ENCODE measurements around the gene C5. TPM values are rescaled to one million over a fixed set of nuclear protein-coding genes. Genes with fewer than 3 reads are reported as not detected.

C5 gene
- total RNA-seq, 1 experiment from 2014 or later: 0.57 TPM

GRCh38 chr9:120914396-120914795, 135.7 kb downstream of the C5 start:
- Mint-ChIP-seq H3K27ac (no peak overlapping the region), H3K27me3 (ENCODE audit: low read depth) (no peaks in the 10 kb centered on the region; the same call in 1 of the 2 replicates), H3K4me3 (no peak overlapping the region), H3K36me3 (peaks cover 5% of the 10 kb centered on the region), H3K4me1 (peaks cover 32% of the 10 kb centered on the region), H3K9me3 (peaks cover 11% of the 10 kb centered on the region)
- CTCF ChIA-PET: interaction anchor here (2.3 kb wide), 1 partner anchor 45 kb away, joined by 7 read pairs; no protein-coding TSS in a partner anchor
- DNase-seq (ENCODE audit: low spot score): no peak
- no peak for TF ChIP-seq ATF1 (CRISPR knock-in tag; IDR thresholded peaks at IDR 0.05)
- TF ChIP-seq, protein P1, sequence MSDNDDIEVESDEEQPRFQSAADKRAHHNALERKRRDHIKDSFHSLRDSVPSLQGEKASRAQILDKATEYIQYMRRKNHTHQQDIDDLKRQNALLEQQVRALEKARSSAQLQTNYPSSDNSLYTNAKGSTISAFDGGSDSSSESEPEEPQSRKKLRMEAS (CRISPR knock-in tag; IDR thresholded peaks at IDR 0.05): no peak
- TF ChIP-seq ZNF317 (CRISPR knock-in tag; IDR thresholded peaks at IDR 0.05; ENCODE audit: borderline replicate concordance, low read depth): no peak
- no peak for TF ChIP-seq ATF6 (CRISPR knock-in tag; IDR thresholded peaks at IDR 0.05)
- no peak for TF ChIP-seq FOXP1 (CRISPR knock-in tag; IDR thresholded peaks at IDR 0.05; ENCODE audit: borderline replicate concordance)
- TF ChIP-seq AFF4 (CRISPR knock-in tag; IDR thresholded peaks at IDR 0.05; ENCODE audit: borderline replicate concordance): no peak
- TF ChIP-seq, protein P2, sequence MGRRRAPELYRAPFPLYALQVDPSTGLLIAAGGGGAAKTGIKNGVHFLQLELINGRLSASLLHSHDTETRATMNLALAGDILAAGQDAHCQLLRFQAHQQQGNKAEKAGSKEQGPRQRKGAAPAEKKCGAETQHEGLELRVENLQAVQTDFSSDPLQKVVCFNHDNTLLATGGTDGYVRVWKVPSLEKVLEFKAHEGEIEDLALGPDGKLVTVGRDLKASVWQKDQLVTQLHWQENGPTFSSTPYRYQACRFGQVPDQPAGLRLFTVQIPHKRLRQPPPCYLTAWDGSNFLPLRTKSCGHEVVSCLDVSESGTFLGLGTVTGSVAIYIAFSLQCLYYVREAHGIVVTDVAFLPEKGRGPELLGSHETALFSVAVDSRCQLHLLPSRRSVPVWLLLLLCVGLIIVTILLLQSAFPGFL (CRISPR knock-in tag; IDR thresholded peaks at IDR 0.05; ENCODE audit: borderline replicate concordance): no peak
- TF ChIP-seq GABPB1 (CRISPR knock-in tag; IDR thresholded peaks at IDR 0.05): no peak
- TF ChIP-seq JUN (CRISPR knock-in tag; IDR thresholded peaks at IDR 0.05): no peak
- no peak for TF ChIP-seq FOXK1 (CRISPR knock-in tag; IDR thresholded peaks at IDR 0.05)
- no peak for TF ChIP-seq SP1 (CRISPR knock-in tag; conservative IDR thresholded peaks at IDR 0.05)
- TF ChIP-seq, protein P3, sequence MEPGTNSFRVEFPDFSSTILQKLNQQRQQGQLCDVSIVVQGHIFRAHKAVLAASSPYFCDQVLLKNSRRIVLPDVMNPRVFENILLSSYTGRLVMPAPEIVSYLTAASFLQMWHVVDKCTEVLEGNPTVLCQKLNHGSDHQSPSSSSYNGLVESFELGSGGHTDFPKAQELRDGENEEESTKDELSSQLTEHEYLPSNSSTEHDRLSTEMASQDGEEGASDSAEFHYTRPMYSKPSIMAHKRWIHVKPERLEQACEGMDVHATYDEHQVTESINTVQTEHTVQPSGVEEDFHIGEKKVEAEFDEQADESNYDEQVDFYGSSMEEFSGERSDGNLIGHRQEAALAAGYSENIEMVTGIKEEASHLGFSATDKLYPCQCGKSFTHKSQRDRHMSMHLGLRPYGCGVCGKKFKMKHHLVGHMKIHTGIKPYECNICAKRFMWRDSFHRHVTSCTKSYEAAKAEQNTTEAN (CRISPR knock-in tag; IDR thresholded peaks at IDR 0.05): no peak
- no peak for TF ChIP-seq CBFB (CRISPR knock-in tag; IDR thresholded peaks at IDR 0.05; ENCODE audit: low read depth)
- no peak for TF ChIP-seq TEAD4 (CRISPR knock-in tag; IDR thresholded peaks at IDR 0.05)
- no peak for TF ChIP-seq ZNF423 (CRISPR knock-in tag; IDR thresholded peaks at IDR 0.05)
- POLR2A ChIA-PET: no interaction called here
- ATAC-seq: no peak

DNA sequence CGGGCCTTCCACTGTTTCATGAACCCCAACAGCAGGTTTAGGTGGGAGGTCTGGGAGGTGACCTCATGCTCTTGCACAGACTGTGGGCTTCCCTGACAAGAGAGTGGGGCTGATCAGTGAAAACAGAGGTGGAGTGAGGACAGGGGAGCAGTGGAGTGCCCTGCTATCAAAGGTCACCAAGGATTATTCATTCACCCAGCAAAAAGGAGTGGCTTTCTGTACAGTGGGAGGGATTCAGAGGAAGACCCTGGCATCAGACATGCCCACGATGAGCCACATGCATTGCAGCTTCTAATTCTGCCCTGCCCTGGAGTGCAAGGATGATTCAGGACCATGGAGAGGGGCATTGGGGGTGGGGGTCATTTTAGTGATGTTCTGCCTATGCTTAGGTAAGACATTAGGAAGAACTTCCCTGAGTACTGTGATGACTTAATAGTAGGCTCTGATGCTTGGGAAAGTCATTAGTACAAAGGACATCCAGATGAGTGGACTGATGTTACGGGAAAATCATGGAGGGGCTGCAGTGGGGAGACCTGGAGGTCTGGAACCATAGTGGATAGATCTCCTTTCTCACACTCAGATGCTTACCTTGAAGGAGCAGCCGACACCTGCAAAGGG, 136.3 kb downstream of the C5 start:
- ATAC-seq (peak; percentile 23; the same call in 1 of the 2 replicates), DNase-seq (ENCODE audit: low spot score) (peak; percentile 56)
- Mint-ChIP-seq H3K4me1 (peaks cover 32% of the 10 kb centered on the region), H3K36me3 (peaks cover 5% of the 10 kb centered on the region), H3K27ac (no peak overlapping the region), H3K9me3 (peaks cover 11% of the 10 kb centered on the region), H3K4me3 (no peak overlapping the region), H3K27me3 (ENCODE audit: low read depth) (no peaks in the 10 kb centered on the region; the same call in 1 of the 2 replicates)
- ChIA-PET POLR2A (interaction anchor here (0.6 to 1.0 kb wide), 2 partner anchors 15 to 88 kb away, joined by 3 to 5 read pairs; no protein-coding TSS in a partner anchor), CTCF (interaction anchor here (1.2 to 2.3 kb wide), 2 partner anchors 45 to 67 kb away, joined by 3 to 7 read pairs; no protein-coding TSS in a partner anchor)
- TF ChIP-seq KAT7 (CRISPR knock-in tag; IDR thresholded peaks at IDR 0.05; ENCODE audit: borderline replicate concordance): no peak
- no peak for TF ChIP-seq ZNF121 (CRISPR knock-in tag; IDR thresholded peaks at IDR 0.05)
- no peak for TF ChIP-seq FOXP1 (CRISPR knock-in tag; IDR thresholded peaks at IDR 0.05; ENCODE audit: borderline replicate concordance)
- TF ChIP-seq E2F1 (CRISPR knock-in tag; IDR thresholded peaks at IDR 0.05): peak; percentile 55; the same call in 1 of the 2 replicates
- TF ChIP-seq HMGXB4 (CRISPR knock-in tag; IDR thresholded peaks at IDR 0.05): no peak
- TF ChIP-seq RORB (CRISPR knock-in tag; IDR thresholded peaks at IDR 0.05): no peak
- TF ChIP-seq MYBL2 (CRISPR knock-in tag; IDR thresholded peaks at IDR 0.05): no peak
- no peak for TF ChIP-seq SOX15 (CRISPR knock-in tag; IDR thresholded peaks at IDR 0.05)
- TF ChIP-seq TEAD4 (CRISPR knock-in tag; IDR thresholded peaks at IDR 0.05): no peak; the same call in 1 of the 2 replicates

Measured in WTC11 (cell line).